Body of pancreas (tissue), 4 donors: ENCODE results near the gene NUDT15.

Source experiments
- CTCF ChIP-seq, 7 experiments: fragments of 450-650 bp in 4 of 7; fragments of 200-600 bp in 3 of 7; sonication (generic) in 3 of 7; IDR thresholded peaks; one replicate each; pipeline ENCODE4 v1.5.1; 2016 to 2019; ENCODE audit warnings: antibody characterized with exemption in 7 of 7
- POLR2A ChIP-seq, 3 donors: fragments of 450-650 bp; IDR thresholded peaks; one replicate each; pipeline ENCODE4 v1.6.1; 2016; ENCODE audit warnings: antibody characterized with exemption in 3 of 3, mild to moderate bottlenecking in 2 of 3

- TF ChIP-seq CTCF (IDR thresholded peaks at IDR 0.05), result no peak
- no peak for TF ChIP-seq POLR2A (IDR thresholded peaks at IDR 0.05)
These were observed 33.3 kb upstream of the NUDT15 start for GRCh38 chr13:48004201-48004600.
